ENCODE results near the gene KIAA0753.

The KIAA0753 gene

DNA sequence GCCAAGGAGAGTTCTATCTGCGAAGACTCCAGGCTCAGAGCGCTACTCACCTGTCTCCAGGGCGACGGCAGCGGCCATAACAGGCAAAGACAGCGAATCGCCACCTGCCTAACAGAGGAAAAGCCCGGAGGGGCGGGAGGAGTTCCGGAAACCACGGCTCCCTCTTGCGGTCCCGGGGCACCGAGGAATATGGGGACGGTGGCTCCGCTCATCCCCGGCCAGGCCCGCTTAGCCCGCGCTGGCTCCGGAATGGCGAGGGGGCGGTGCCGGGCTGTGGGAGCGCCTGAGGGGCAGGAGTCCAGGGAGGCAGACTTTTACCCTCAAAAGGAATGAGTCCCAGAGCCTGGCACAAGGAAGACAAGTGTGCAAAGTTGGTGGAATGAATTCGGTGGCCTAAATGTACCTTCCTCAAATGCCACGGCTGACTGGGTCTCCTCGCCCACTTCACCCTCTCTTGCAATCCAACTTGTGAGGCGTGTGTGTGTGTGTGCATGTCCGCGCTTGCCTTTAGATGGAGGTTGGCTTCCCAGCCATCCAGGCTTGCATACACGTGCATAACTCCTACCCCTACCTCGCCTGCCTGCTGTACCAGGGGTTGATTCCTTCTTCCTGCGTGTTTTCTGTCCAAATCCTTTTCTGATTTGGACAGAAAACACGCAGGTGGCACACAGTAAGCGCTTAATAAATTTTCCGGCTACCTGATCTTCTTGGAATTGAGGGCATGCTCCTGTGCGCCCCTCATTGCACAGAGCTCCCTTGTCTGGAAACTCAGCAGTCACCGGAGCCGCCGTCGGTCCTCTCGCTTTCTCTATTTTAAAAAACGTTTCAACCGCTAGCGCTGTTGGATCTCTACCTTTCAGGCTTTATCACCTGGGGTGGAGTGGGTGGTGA, 14.6 kb upstream of the KIAA0753 start:
- no peak for TF ChIP-seq CTCF (IDR thresholded peaks at IDR 0.05; ENCODE audit: control extremely low read depth, extremely low read depth, low read depth, missing control alignments)
- ChIA-PET POLR2A (no interaction called here), CTCF (interaction anchor here (0.9 kb wide), 1 partner anchor 9 kb away, joined by 3 read pairs; no protein-coding TSS in a partner anchor)
- DNase-seq (ENCODE audit: extremely low spot score) = no peak

DNA sequence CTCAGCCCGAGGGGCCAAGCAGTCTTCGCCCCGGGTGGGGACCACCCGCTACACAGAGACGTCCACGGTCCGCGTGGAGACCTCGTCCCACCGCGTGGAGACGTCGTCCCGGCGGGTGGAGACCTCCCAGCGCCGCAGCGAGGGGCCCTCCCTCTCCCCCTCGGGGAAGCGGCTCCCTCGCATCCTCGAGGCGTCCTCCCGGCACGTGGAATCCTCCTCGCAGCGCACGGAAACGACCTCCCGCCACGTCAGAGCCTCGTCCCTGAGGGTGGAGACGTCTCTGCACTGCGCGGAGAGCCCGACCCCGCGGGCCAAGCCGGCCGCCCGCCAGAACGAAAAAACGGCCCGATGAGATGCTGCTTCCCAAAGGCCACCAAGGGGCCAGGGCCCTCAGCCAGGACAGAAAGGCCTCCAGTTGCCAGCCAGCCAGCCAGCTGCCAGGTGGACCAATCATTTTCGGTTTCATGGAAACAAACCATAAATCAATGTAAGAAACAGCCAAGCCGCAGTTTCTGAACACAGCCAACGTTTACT, 11.5 kb upstream of the KIAA0753 start:
- POLR2A ChIA-PET = no interaction called here

DNA sequence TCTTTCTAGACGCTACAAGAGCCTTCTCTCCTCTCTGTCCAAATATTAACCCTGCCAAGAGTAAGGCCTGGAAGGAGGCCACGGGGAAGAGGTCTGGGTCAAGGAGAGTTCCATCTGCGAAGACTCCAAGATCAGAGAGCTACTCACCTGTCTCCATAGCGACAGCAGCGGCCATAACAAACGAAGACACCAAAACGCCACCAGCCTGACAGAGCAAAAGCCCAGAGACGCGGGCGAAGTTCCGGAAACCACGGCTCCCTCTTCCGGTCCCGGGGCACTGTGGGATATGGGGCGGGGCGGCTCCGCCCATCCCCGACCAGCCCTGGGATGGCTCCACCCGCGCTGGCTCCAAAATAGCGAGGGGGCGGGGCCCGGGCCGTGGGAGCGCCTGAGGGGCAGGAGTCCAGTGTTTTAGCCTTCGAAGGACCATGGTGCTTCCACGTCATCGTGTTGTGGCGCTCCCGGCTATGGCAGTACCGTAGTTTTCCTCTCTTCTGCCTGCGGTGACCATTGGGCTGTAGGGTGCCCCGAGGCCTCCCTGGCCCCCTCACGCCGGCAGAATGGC, 10.9 kb upstream of the KIAA0753 start, which contains the start of the genes C17orf100 and MED31:
TSS of gene C17orf100 (plus strand) at position 409 of the 565 bp plus-strand sequence. CDS start at position 561, 152 bp downstream.
TSS of gene MED31 (minus strand) at position 252 of the 565 bp plus-strand sequence. CDS start at position 175, 77 bp downstream.
- peak; percentile 97 for DNase-seq (ENCODE audit: extremely low spot score)
- ChIA-PET POLR2A (interaction anchor here (0.7 kb wide), 1 partner anchor 202 kb away, joined by 5 read pairs; no protein-coding TSS in a partner anchor), CTCF (interaction anchor here (1.1 kb wide), 1 partner anchor 9 kb away, joined by 6 read pairs; no protein-coding TSS in a partner anchor)
- no peak for TF ChIP-seq CTCF (IDR thresholded peaks at IDR 0.05; ENCODE audit: control extremely low read depth, extremely low read depth, low read depth, missing control alignments)

More for the DNA sequence above, 11.5 kb upstream of the KIAA0753 start:
- no peak for DNase-seq (ENCODE audit: extremely low spot score)
- CTCF ChIA-PET = no interaction called here
- TF ChIP-seq CTCF (IDR thresholded peaks at IDR 0.05; ENCODE audit: control extremely low read depth, extremely low read depth, low read depth, missing control alignments) = no peak

DNA sequence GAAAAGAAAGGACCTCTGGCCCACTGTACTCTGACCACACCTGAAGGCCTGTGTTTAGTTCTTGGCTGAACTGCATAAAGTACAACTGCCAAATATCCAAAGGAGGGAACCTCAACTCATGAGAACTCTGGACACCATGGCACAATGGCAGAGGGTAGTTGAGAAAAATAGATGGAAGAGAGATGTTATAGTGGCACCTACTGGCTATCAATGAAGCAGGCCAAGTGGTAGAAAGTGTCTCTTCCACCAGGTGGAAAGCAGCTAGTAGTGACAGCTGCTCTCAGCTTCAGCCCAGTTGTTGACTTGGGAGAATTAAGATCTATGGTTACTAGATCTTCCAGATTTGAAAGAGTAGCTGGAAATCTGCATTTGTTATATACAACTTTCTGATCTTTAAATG, 7.7 kb upstream of the KIAA0753 start:
- ChIA-PET CTCF (interaction anchor here (1.0 to 1.3 kb wide), 4 partner anchors 9 to 177 kb away, joined by 3 to 8 read pairs (median 5); no protein-coding TSS in a partner anchor), POLR2A (no interaction called here)
- no peak for DNase-seq (ENCODE audit: extremely low spot score)
- TF ChIP-seq CTCF (IDR thresholded peaks at IDR 0.05; ENCODE audit: control extremely low read depth, extremely low read depth, low read depth, missing control alignments) = peak; percentile 30

- ChIA-PET CTCF (no interaction called here), POLR2A (no interaction called here)
- no peak for DNase-seq (ENCODE audit: extremely low spot score)
- TF ChIP-seq CTCF (IDR thresholded peaks at IDR 0.05; ENCODE audit: control extremely low read depth, extremely low read depth, low read depth, missing control alignments) = no peak
These were observed 3.1 kb upstream of the KIAA0753 start for GRCh38 chr17:6643451-6644125.

- ChIA-PET POLR2A (no interaction called here), CTCF (interaction anchor here (1.2 to 2.1 kb wide), 2 partner anchors 8 to 362 kb away, joined by 5 to 6 read pairs; partner anchors contain the start of genes C17orf100 and MED31)
- DNase-seq (ENCODE audit: extremely low spot score) = no peak
- TF ChIP-seq CTCF (IDR thresholded peaks at IDR 0.05; ENCODE audit: control extremely low read depth, extremely low read depth, low read depth, missing control alignments) = no peak
These were observed 2.1 kb upstream of the KIAA0753 start for GRCh38 chr17:6642592-6642991.

All from GM10248 (cell line).